Measurements from ENCODE around the gene PLEKHM3.

- TF ChIP-seq CTCF (conservative IDR thresholded peaks at IDR 0.05; ENCODE audit: low read depth, low read length) (no peak), POLR2A (IDR thresholded peaks at IDR 0.05; ENCODE audit: low read depth, low read length) (no peak), RAD21 (IDR thresholded peaks at IDR 0.05; ENCODE audit: low read length) (no peak), BHLHE40 (IDR thresholded peaks at IDR 0.05; ENCODE audit: low read depth, low read length) (no peak), CEBPB (IDR thresholded peaks at IDR 0.05; ENCODE audit: low read depth, low read length) (no peak), RFX5 (IDR thresholded peaks at IDR 0.05; ENCODE audit: low read depth, low read length) (no peak), FOS (IDR thresholded peaks at IDR 0.05; ENCODE audit: low read depth, low read length) (no peak), CHD1 (IDR thresholded peaks at IDR 0.05; ENCODE audit: low read depth, low read length) (no peak), USF2 (IDR thresholded peaks at IDR 0.05; ENCODE audit: low read depth, low read length) (no peak), MAFK (IDR thresholded peaks at IDR 0.05; ENCODE audit: low read depth, low read length) (no peak), ELK1 (IDR thresholded peaks at IDR 0.05; ENCODE audit: borderline replicate concordance, low read depth, low read length) (no peak), MXI1 (IDR thresholded peaks at IDR 0.05; ENCODE audit: borderline replicate concordance, low read depth, low read length) (no peak), SMC3 (IDR thresholded peaks at IDR 0.05; ENCODE audit: low read depth, low read length) (no peak)
These were observed 130.0 kb downstream of the PLEKHM3 start for GRCh38 chr2:207895274-207895860.

All from IMR-90 (cell line).